ENCODE measurements around the gene RAPGEFL1.

The RAPGEFL1 gene

DNA sequence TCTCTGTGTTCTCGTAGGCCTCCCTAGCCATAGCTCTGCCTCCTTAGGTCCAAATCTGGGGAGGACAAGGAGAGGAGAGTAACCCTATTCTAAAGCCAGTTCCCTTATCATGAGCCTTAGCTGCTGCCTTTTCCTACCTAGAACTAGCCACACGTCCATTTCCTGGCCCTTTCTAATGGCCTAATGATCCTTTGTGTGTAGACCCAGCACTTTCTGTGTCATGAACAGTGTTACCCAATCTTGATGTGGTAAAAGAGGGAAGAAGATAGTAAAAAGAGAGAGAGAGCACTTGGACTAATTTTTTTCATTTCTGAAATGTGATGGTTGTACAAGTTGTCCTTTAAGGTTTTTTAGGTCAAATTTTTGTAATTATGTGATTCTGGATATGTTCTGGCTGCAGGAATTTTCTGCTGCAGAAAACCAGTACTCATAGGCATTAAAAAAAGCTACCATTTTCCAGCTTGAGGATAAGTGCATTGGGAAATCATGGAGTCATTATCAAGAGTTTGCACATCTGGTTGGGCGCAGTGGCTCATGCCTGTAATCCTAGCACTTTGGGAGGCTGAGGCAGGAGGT, 18.7 kb upstream of the RAPGEFL1 start:
- H3K4me3 ChIP-seq (ENCODE audit: low read length), result no peak overlapping the region
- no peak for TF ChIP-seq ZNF274 (IDR thresholded peaks at IDR 0.05; ENCODE audit: low read depth, low read length)

GRCh38 chr17:40159456-40159855, 17.8 kb upstream of the RAPGEFL1 start:
- H3K4me3 ChIP-seq (ENCODE audit: low read length), result no peak overlapping the region
- TF ChIP-seq ZNF274 (IDR thresholded peaks at IDR 0.05; ENCODE audit: low read depth, low read length), result no peak

GRCh38 chr17:40167685-40168261, 9.5 kb upstream of the RAPGEFL1 start:
- no peak overlapping the region for H3K4me3 ChIP-seq (ENCODE audit: low read length)
- TF ChIP-seq ZNF274 (IDR thresholded peaks at IDR 0.05; ENCODE audit: low read depth, low read length), result no peak

- H3K4me3 ChIP-seq (ENCODE audit: low read length), result no peak overlapping the region
- TF ChIP-seq ZNF274 (IDR thresholded peaks at IDR 0.05; ENCODE audit: low read depth, low read length), result no peak
Observed at GRCh38 chr17:40168262-40168832, 8.9 kb upstream of the RAPGEFL1 start.

GRCh38 chr17:40170325-40170724, 6.9 kb upstream of the RAPGEFL1 start:
- no peak overlapping the region for H3K4me3 ChIP-seq (ENCODE audit: low read length)
- no peak for TF ChIP-seq ZNF274 (IDR thresholded peaks at IDR 0.05; ENCODE audit: low read depth, low read length)

DNA sequence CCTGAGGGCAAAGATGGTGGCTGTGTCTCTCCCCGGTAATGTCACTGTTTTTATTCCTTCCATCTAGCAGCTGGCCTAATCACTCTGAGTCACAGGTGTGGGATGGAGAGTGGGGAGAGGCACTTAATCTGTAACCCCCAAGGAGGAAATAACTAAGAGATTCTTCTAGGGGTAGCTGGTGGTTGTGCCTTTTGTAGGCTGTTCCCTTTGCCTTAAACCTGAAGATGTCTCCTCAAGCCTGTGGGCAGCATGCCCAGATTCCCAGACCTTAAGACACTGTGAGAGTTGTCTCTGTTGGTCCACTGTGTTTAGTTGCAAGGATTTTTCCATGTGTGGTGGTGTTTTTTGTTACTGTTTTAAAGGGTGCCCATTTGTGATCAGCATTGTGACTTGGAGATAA, 5.5 kb upstream of the RAPGEFL1 start:
- H3K4me3 ChIP-seq (ENCODE audit: low read length), result no peak overlapping the region
- TF ChIP-seq ZNF274 (IDR thresholded peaks at IDR 0.05; ENCODE audit: low read depth, low read length), result no peak

GRCh38 chr17:40173091-40173777, 4.0 kb upstream of the RAPGEFL1 start:
- TF ChIP-seq ZNF274 (IDR thresholded peaks at IDR 0.05; ENCODE audit: low read depth, low read length), result no peak
- H3K4me3 ChIP-seq (ENCODE audit: low read length), result no peak overlapping the region

DNA sequence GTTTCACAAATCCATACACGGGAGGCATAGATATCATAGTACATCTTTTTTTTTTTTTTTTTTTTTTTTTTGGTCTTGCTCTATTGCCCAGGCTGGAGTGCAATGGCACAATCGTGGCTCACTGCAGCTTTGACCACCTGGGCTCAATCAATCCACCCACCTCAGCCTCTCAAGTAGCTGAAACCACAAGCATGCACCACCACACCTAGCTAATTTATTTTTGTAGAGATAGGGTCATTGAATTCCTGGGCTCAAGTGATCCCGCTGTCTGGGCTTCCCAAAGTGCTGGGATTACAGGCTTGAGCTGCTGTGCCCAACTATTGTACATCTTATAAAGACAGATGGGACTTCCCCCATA, 3.5 kb upstream of the RAPGEFL1 start:
- no peak for TF ChIP-seq ZNF274 (IDR thresholded peaks at IDR 0.05; ENCODE audit: low read depth, low read length)
- no peak overlapping the region for H3K4me3 ChIP-seq (ENCODE audit: low read length)

DNA sequence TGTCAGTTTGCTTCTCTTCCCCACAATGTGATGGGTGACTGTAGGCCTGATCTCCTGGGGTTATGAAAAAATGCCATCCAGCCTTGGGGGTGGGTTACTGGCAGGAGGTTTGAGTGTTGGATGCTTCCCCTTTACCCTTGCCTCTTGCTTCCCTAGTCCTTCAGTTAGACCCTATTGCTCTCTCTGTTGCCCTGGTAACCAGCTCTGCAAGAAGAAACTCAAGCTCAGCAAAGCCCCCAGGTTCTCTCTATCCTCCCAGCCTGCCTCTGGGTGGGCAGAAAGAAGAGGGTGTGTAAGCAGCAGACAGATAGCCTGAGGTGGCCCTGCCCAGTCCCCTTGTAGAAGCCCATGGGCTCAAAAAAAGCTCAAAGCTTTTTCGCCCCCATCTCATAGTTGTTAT, 2.8 kb upstream of the RAPGEFL1 start:
- TF ChIP-seq ZNF274 (IDR thresholded peaks at IDR 0.05; ENCODE audit: low read depth, low read length), result no peak
- H3K4me3 ChIP-seq (ENCODE audit: low read length), result no peak overlapping the region

DNA sequence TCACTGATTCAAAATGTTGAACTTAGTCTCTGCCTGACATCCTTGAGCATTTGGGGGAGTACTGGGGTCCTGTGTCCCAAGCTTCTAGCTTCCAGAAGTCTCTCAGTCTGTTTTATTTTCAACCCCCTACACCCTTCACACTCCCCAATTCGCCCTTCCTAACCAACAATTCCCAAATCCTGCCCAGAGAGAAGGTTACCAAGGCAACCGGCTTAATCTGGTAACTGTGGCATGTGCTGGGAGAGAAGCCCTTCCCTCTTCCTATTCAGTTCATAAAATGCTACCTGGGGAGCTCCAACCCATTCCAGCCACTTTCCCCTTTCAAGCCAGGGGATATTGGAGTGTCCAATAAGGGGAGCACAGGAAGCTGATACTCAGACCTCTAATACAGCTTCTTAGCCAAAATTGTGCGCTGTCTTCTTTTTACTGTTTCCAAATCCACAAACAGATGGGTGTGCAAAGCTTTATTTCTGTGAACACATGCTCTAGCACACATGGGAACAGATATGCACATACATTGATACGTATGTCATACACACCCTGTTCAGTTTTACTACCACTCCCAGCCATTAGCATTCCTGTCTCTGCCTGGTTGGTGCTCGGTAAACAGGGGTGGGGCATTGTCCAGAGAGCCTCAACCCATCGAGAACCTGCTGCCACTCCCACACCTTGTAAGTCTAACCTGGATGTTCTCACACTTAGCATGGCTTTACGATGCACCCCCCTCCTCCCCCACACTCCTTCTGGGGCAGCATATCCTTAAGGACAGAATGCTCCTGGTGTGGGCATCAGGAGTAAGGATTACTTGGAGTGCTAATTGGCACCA, 1.1 kb upstream of the RAPGEFL1 start:
- H3K4me3 ChIP-seq (ENCODE audit: low read length), result no peak overlapping the region
- no peak for TF ChIP-seq ZNF274 (IDR thresholded peaks at IDR 0.05; ENCODE audit: low read depth, low read length)

DNA sequence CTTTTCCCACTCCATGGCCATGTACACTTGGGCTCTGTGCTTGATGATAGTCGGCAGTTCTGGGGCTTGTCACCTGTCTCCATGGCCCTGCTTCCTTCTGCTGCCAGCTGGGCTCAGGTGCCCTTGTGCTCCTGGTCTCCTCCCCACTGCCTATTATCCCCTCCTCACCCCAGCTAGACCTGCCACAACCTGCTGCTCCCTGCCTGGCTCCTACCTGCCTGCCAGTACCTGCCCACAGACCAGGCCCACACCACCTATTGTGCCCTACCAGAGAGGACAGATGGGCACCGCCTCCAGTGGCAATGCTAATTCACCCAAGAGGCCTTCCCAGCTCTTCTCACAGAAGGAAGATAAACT, 538 bp upstream of the RAPGEFL1 start:
- no peak for TF ChIP-seq ZNF274 (IDR thresholded peaks at IDR 0.05; ENCODE audit: low read depth, low read length)
- H3K4me3 ChIP-seq (ENCODE audit: low read length), result no peak overlapping the region

DNA sequence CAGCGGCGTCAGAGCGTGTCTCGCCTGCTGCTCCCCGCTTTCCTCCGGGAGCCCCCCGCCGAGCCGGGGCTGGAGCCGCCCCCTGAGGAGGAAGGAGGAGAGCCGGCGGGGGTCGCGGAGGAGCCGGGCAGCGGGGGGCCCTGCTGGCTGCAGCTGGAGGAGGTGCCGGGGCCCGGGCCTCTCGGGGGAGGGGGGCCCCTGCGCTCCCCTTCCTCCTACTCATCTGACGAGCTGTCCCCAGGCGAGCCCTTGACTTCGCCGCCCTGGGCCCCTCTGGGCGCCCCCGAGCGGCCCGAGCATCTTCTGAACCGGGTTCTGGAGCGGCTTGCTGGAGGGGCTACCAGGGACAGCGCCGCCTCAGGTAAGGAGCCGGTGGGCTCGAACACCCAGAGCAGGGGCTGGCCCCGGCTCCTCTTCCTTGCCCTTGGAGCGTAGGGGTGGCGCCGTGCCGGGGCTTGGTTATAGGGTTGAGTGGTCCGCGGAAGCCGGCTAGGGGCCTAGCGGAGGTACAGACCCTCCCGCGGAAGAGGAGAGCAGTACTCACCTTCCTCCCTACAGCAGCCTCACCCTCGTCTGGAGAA, 841 bp downstream of the RAPGEFL1 start:
- no peak for TF ChIP-seq ZNF274 (IDR thresholded peaks at IDR 0.05; ENCODE audit: low read depth, low read length)
- no peak overlapping the region for H3K4me3 ChIP-seq (ENCODE audit: low read length)

GRCh38 chr17:40178660-40179059, 1.4 kb downstream of the RAPGEFL1 start:
- no peak for TF ChIP-seq ZNF274 (IDR thresholded peaks at IDR 0.05; ENCODE audit: low read depth, low read length)
- no peak overlapping the region for H3K4me3 ChIP-seq (ENCODE audit: low read length)
